Memory B cell (primary cell): ENCODE results near the gene FAM107B.
"Not testable (repeated sequence)": the region's sequence is repeated elsewhere in the genome, so short reads cannot be mapped to it uniquely, and the experiment has no call there.

Source experiments
- ATAC-seq: fragments of 150-1000 bp; cut with Tn5 transposase; 2 replicates; pipeline ENCODE4 v1.10.0; 2021; ENCODE audit warnings: low read depth, mild to moderate bottlenecking, moderate library complexity
- DNase-seq, 2 donors: peaks; one replicate each; pipeline ENCODE4 v3.0.0; 2022; ENCODE audit warnings: low spot score in 2 of 2
- H3K27ac Mint-ChIP-seq: one replicate; pipeline ENCODE4 v1.8.0; 2022; ENCODE audit warnings: mild to moderate bottlenecking, moderate library complexity, mixed read lengths
- H3K27me3 Mint-ChIP-seq: one replicate; pipeline ENCODE4 v1.8.0; 2022; ENCODE audit warnings: mixed read lengths
- H3K36me3 Mint-ChIP-seq: one replicate; pipeline ENCODE4 v1.8.0; 2022; ENCODE audit warnings: mild to moderate bottlenecking, mixed read lengths
- H3K4me1 Mint-ChIP-seq: one replicate; pipeline ENCODE4 v1.8.0; 2022; ENCODE audit warnings: mixed read lengths
- H3K4me3 Mint-ChIP-seq: one replicate; pipeline ENCODE4 v1.8.0; 2022; ENCODE audit warnings: mild to moderate bottlenecking, moderate library complexity, mixed read lengths
- H3K9me3 Mint-ChIP-seq: one replicate; pipeline ENCODE4 v1.8.0; 2022; ENCODE audit warnings: mixed read lengths

FAM107B gene

DNA sequence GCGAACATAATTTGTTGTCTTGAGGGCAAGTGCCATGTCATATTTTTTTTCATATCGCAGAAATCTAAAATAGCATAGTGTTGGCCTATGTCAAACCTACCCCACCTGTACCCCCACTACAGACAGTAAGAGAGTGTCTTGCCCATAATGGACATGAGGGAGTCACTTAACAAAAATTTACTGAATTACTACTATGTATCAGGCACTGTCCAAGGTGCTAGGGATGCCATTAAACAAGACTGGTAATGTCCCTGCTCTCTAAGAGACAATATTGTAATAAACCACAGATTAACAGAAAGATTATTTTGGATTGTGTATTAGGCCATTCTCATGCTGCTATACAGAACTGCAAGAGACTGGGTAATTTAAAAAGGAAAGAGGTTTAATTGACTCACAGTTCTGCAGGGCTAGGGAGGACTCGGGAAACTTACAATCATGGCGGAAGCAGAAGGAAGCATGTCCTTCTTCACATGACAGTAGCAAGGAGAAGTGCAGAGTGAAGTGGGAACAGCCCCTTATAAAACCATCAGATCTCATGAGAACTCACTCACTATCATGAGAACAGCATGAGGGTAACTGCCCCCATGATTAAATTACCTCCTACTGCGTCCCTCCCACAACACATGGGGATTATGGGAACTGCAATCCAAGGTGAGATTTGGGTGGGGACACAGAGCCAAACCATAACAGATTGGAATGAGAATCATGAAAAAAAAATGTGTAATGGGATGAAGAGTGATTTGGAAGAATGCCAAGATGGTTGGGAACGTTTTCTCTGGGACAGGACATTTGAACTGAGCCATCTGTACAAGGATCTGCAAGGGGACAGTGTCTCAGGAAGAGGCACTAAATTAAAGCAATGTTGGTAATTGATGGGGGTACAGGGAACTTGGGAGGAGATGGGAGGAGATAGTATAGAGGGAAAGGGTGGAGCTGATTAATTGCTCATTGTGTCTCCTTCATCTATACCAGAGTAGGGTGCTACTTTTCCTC is 108.5 kb downstream of the FAM107B start:
- ATAC-seq = no peak
- H3K27me3 Mint-ChIP-seq = no peaks in the 10 kb centered on the region
- DNase-seq = no peak
- no peak overlapping the region for H3K4me3 Mint-ChIP-seq
- peaks cover 11% of the 10 kb centered on the region for H3K36me3 Mint-ChIP-seq
- peaks cover 21% of the 10 kb centered on the region for H3K4me1 Mint-ChIP-seq
- H3K9me3 Mint-ChIP-seq = peaks cover 6% of the 10 kb centered on the region
- no peak overlapping the region for H3K27ac Mint-ChIP-seq

DNA sequence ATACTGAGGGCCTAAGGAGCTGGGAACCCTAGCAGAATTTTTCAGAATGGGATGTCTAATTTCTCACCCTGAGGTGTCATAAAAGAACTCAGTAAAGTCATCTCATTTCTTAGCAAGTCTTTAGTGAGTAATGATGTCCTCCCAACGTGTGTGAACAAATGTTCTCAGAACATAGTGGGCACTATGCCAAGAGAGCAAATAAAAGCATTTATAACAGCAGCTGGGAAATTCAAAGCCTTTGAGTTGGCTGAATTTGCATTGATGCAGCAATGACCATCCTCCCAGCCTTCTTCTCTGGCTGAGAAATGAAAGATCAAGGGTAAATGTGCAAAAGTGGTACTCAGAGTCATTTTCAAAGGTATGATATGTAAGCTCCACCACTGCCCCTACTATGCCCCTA is 109.4 kb downstream of the FAM107B start:
- Mint-ChIP-seq H3K9me3 (peaks cover 6% of the 10 kb centered on the region), H3K27ac (no peak overlapping the region), H3K4me1 (peaks cover 26% of the 10 kb centered on the region), H3K27me3 (no peaks in the 10 kb centered on the region), H3K36me3 (peaks cover 11% of the 10 kb centered on the region), H3K4me3 (no peak overlapping the region)
- DNase-seq (no peak), ATAC-seq (no peak)

DNA sequence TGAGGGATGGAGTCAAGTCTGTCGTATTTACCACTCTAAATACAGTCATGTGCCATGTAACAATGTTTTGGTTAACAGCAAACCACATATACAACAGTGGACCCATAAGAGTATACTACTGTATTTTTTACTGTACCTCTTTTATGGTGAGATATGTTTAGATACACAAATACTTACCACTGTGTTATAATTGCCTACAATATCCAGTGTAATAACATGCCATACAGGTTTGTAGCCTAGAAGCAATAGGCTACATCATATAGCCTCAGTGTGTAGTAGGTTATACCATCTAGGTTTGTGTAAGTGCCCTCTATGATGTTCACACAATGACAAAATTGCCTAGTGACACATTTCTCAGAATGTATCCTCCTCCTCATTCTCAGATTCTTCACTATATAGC is 110.4 kb downstream of the FAM107B start:
- peaks cover 6% of the 10 kb centered on the region for H3K9me3 Mint-ChIP-seq
- ATAC-seq (no peak), DNase-seq (no peak)
- H3K36me3 Mint-ChIP-seq = peaks cover 11% of the 10 kb centered on the region
- no peaks in the 10 kb centered on the region for H3K27me3 Mint-ChIP-seq
- H3K27ac Mint-ChIP-seq = no peak overlapping the region
- H3K4me1 Mint-ChIP-seq = peaks cover 30% of the 10 kb centered on the region
- no peak overlapping the region for H3K4me3 Mint-ChIP-seq

DNA sequence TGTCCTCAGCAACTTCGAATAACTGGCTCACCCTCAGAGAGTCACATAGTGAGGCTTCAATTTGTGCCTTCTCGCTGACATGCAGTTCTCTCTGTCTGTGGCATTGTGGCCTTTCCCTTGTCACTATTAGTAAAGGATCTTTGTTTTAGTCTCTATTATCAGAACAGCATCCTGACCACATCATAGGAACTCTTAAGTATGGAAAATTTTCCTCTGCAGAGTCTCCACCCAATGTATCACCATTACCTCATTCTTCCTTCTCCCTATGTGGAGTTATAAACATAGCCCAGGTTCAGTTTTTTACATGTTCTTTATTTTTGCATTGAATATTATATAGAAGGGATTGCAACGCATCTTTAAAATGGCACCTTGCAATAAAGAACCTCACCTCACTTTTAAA is 112.9 kb downstream of the FAM107B start:
- peak overlapping the region; percentile 94 for H3K27ac Mint-ChIP-seq
- no peak overlapping the region for H3K4me3 Mint-ChIP-seq
- ATAC-seq (no peak), DNase-seq (no peak)
- peaks cover 54% of the 10 kb centered on the region for H3K4me1 Mint-ChIP-seq
- H3K27me3 Mint-ChIP-seq = no peaks in the 10 kb centered on the region
- H3K9me3 Mint-ChIP-seq = peaks cover 6% of the 10 kb centered on the region
- H3K36me3 Mint-ChIP-seq = peaks cover 11% of the 10 kb centered on the region

DNA sequence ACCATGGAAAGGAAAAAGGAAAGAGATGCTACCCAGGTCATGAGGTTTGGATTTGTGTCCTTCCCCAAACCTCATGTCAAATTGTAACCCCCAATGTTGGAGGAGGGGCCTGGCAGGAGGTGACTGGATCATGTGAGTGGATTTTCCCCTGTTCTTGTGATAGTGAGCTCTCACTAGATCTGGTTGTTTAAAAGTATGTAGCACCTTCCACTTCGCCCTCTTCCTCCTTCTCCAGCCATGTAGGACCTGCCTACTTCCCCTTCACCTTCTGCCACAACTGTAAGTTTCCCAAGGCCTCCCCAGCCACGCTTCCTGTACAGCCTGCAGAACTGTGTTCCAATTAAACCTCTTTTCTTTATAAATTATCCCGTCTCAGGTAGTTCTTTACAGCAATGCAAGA is 113.9 kb downstream of the FAM107B start:
- H3K4me3 Mint-ChIP-seq = peak overlapping the region; percentile 0
- H3K9me3 Mint-ChIP-seq = no peaks in the 10 kb centered on the region
- H3K4me1 Mint-ChIP-seq = peaks cover 61% of the 10 kb centered on the region
- DNase-seq (no peak), ATAC-seq (peak; percentile 9)
- peak overlapping the region; percentile 94 for H3K27ac Mint-ChIP-seq
- no peaks in the 10 kb centered on the region for H3K27me3 Mint-ChIP-seq
- peaks cover 3% of the 10 kb centered on the region for H3K36me3 Mint-ChIP-seq

DNA sequence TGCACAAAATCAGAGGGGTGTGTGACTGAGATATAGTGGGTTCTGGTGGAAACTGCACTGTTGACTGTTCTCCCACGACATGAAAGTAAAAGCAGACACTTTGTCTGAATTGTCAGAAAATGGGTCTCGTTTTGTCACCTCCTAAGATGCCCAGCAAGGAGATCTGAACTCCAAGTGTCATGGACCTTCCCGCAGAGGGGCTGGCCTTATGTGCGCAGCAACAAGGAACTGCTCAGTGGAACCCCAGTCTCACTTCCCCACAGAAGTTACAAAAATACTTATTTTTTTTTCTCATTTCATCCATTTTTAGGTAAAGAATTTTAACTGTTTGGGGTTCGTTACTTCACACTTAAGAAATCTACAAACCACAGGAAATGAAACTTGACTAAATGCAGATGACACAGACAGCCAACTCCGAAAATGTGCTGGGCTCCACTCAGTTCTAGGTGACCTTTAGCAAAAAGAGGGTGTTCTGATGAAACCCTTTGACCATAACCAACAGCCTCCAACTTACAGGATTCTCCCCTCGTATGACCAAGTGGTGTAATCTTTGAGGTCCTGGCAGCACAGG is 115.0 kb downstream of the FAM107B start:
- Mint-ChIP-seq H3K9me3 (no peaks in the 10 kb centered on the region), H3K4me1 (peaks cover 69% of the 10 kb centered on the region), H3K27ac (peak overlapping the region; percentile 94), H3K36me3 (peaks cover 3% of the 10 kb centered on the region), H3K4me3 (peak overlapping the region; percentile 61), H3K27me3 (no peaks in the 10 kb centered on the region)
- DNase-seq (peak; percentile 25 to 44), ATAC-seq (peak; percentile 87)

DNA sequence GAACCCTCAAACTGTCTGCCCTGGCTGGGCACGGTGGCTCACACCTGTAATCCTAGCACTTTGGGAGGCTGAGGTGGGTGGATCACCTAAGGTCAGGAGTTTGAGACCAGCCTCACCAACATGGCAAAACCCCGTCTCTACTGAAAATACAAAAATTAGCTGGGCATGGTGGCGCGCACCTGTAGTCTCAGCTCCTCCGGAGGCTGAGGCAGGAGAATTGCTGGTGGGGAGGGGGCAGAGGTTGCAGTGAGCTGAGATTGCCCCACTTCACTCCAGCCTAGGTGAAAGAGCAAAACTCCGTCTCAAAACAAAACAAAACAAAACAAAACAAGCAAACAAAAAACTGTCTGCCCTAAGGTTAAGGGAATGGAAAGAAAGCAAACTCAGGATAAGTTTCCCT is 115.6 kb downstream of the FAM107B start:
- H3K9me3 Mint-ChIP-seq, ATAC-seq: not testable (repeated sequence)
- H3K4me1 Mint-ChIP-seq = peaks cover 73% of the 10 kb centered on the region

DNA sequence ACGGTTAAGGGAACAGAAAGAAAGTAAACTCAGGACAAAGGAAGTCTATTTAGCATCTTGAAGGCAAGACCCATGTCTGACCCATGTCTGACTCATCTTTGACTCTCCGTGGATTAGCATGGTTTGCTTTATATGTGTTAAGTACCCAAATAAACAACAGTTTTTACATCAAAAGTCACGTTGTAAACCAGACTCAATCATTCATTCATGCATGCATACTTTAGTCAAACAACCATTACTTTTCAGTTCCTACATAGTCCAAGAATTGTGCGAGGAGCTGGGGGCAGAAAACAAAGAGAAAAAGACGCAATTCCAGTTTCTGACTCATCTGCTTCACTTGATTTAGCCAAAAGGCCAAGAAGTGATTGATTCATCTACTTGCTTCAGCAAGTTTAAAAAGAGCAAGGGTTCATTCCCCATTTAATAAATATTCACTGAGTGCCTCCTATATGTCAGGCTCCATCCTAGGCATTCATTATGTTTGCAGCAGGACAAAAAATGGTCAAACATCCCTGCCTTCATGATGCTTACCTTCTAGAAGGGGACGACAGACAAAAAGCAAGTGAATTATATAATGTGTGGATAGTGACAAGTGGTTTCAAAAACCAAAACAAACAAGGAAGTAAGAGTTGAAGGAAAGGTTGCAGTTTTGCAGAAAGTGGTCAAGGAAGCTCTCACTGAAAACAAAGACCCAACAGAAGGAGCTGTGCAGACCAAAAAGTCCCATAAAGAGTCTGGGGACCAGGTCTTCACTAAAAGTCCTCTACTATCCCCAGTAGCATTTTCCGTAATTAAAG is 116.2 kb downstream of the FAM107B start:
- no peaks in the 10 kb centered on the region for H3K36me3 Mint-ChIP-seq
- H3K27ac Mint-ChIP-seq = peak overlapping the region; percentile 94
- H3K9me3 Mint-ChIP-seq = no peaks in the 10 kb centered on the region
- H3K4me3 Mint-ChIP-seq = peak overlapping the region; percentile 33
- H3K27me3 Mint-ChIP-seq = no peaks in the 10 kb centered on the region
- peaks cover 77% of the 10 kb centered on the region for H3K4me1 Mint-ChIP-seq
- DNase-seq (no peak), ATAC-seq (no peak)

More for the DNA sequence above, 115.6 kb downstream of the FAM107B start:
- Mint-ChIP-seq H3K4me3 (peak overlapping the region; percentile 61), H3K27ac (peak overlapping the region; percentile 94)
- DNase-seq, H3K27me3 Mint-ChIP-seq, H3K36me3 Mint-ChIP-seq: not testable (repeated sequence)

DNA sequence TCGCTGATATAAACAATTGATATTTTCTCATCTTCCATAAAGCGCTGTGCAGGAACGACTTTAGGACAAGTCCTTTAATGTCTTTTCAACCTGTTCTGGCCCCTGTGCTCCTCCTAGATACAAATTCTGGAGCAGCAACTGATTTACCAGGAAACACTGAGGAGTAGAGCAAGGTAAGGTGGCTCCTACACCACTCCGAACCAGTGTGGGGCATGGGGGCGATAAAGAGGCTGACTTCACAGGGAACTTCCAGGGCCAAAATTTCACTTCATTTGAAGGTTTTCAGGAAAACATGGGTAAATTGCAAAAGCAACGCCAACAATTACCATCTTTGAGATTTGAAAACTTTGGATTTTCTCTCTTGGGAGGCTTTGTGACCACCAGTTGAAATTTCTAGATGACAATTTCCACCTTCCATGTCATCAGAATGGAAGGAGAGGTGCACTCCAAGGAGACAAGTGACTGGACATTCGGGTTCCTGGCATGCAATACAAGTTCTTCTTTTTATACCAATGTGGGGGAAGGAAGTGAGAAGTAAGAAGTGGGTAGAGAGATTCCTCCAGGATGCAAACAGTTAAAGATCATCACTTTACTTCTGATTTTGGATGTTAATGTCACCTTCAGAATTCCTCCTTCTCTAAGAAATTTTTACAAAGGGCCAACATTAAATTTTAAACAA is 118.5 kb downstream of the FAM107B start:
- Mint-ChIP-seq H3K27me3 (no peaks in the 10 kb centered on the region), H3K4me1 (peaks cover 72% of the 10 kb centered on the region), H3K4me3 (peak overlapping the region; percentile 70), H3K9me3 (no peaks in the 10 kb centered on the region), H3K36me3 (no peaks in the 10 kb centered on the region), H3K27ac (peak overlapping the region; percentile 95)
- ATAC-seq (no peak), DNase-seq (no peak)

DNA sequence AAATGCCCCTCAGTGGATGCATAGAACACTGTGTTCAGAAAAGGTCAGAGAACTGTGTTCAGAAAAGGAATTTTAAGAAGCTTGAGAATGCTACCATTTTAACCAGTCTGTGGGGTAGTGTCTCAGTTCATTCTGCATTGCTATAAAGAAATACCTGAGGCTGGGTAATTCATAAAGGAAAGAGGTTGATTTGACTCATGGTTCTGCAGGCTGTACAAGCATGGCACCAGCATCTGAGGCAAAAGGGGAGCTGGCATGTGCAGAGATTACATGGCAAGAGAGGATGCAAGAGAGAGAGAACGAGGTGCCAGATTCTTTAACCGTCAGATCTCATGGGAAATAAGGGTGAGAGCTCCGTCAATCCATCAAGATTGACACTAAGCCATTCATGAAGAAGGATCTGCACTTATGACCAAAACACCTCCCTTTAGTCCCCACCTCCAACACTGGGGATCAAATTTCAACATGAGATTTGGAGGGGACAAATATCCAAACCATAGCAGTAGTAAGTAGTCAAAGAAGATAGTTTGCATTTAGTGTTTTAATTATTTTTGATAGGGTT is 119.8 kb downstream of the FAM107B start:
- Mint-ChIP-seq H3K36me3 (no peaks in the 10 kb centered on the region), H3K4me1 (peaks cover 63% of the 10 kb centered on the region), H3K27me3 (no peaks in the 10 kb centered on the region), H3K27ac (peak overlapping the region; percentile 95), H3K9me3 (no peaks in the 10 kb centered on the region), H3K4me3 (no peak overlapping the region)
- ATAC-seq (no peak), DNase-seq (no peak)

DNA sequence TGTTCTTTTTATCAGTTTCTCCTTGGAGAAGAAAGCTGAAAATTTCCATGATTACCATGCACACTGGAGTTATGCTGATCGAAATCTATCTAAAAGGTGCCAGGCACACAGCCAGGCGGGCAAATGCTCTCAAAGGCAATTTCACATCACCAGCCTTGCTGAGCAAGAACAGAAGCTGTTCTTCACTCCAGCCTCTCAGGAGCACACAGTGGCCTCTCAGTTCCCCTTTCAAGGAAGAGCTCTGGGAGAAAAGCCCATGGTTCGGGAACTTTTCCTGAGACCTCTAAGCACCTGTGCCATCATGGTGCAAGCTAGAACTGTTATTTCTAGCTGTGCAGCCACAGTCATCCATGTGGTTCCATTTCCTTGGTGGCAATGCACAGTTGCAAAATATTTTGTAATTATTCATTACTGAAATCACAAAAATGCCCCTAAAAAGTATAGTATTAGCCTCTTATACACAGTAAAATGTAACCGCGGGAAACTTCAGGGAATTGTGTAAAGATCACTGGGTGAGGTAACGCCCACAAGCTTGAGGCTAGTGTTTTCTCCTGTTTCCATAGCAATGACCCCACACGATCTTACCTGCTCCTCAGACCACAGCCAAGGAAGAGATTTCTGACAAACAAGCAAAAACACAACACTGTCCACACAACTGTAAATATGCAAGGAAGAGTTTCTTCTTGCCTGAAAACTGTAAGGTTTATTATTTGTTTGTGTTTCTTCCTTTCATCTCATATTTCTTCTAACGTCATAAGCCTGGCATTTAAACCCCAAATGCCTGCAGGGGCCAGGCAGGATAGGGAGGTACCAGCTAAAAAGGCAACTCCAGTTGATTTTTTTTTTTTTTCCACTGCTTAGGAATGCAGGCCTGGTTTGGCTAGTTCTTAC is 121.2 kb downstream of the FAM107B start:
- ATAC-seq (peak; percentile 65), DNase-seq (no peak)
- Mint-ChIP-seq H3K27ac (peak overlapping the region; percentile 95), H3K4me3 (peak overlapping the region; percentile 49), H3K4me1 (peaks cover 61% of the 10 kb centered on the region), H3K36me3 (no peaks in the 10 kb centered on the region), H3K9me3 (no peaks in the 10 kb centered on the region), H3K27me3 (no peaks in the 10 kb centered on the region)

DNA sequence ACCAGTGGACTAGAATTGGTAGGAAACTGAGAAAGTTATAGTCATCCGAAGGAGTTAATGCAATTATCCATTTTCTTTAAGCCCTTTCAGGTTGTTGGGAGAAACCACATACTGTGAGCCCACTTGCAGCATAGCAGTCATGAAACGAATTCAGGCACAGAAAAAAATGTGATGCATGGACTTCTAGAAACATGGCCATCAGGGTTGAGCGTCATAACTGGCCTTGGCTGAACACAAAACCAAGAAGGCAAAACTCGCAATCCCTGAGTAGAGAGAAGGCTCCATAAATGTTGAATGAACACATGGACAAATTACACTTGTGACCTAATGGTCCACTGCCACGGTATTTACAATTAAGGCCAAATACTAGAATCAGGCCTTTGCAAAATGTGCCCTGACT is 121.9 kb downstream of the FAM107B start:
- DNase-seq (no peak), ATAC-seq (no peak)
- Mint-ChIP-seq H3K4me1 (peaks cover 57% of the 10 kb centered on the region), H3K9me3 (no peaks in the 10 kb centered on the region), H3K27me3 (no peaks in the 10 kb centered on the region), H3K27ac (peak overlapping the region; percentile 95), H3K4me3 (no peak overlapping the region), H3K36me3 (no peaks in the 10 kb centered on the region)
